OCI-LY1 (cell line): ENCODE measurements around the gene NRSN1.

Experiments used
- H2AFZ ChIP-seq: fragments of 200-600 bp; sonication (generic), shearing (Covaris generic); 2 replicates; pipeline ENCODE4 v1.6.0; 2014; ENCODE audit warnings: antibody characterized with exemption, mild to moderate bottlenecking, low read length
- H3F3A ChIP-seq: fragments of 200-600 bp; sonication (generic), shearing (Covaris generic); 2 replicates; pipeline ENCODE4 v1.6.0; 2014; ENCODE audit warnings: mild to moderate bottlenecking, antibody characterized with exemption, low read length, moderate library complexity; ENCODE audit not compliant: insufficient read depth
- H3K27ac ChIP-seq: fragments of 200-600 bp; sonication (generic); 2 replicates; pipeline ENCODE4 v1.5.1; 2014; ENCODE audit warnings: low read length, mixed run types, mild to moderate bottlenecking, low read depth; ENCODE audit not compliant: poor library complexity, severe bottlenecking
- H3K27me3 ChIP-seq: fragments of 200-600 bp; sonication (generic); 2 replicates; pipeline ENCODE4 v1.6.0; 2014; ENCODE audit warnings: antibody characterized with exemption, mild to moderate bottlenecking, low read length, moderate library complexity; ENCODE audit not compliant: insufficient read depth
- H3K36me3 ChIP-seq: fragments of 200-600 bp; sonication (generic); 2 replicates; pipeline ENCODE4 v1.6.1; 2014; ENCODE audit warnings: mild to moderate bottlenecking, antibody characterized with exemption, low read length, moderate library complexity, mixed read lengths; ENCODE audit not compliant: insufficient read depth
- H3K4me1 ChIP-seq: fragments of 200-600 bp; sonication (generic); 2 replicates; pipeline ENCODE4 v1.5.1; 2014; ENCODE audit warnings: mild to moderate bottlenecking, low read length, moderate library complexity; ENCODE audit not compliant: insufficient read depth, severe bottlenecking
- H3K4me2 ChIP-seq: fragments of 200-600 bp; sonication (generic), shearing (Covaris generic); 2 replicates; pipeline ENCODE4 v1.6.1; 2014; ENCODE audit warnings: low read length
- H3K4me3 ChIP-seq: fragments of 200-600 bp; sonication (generic); 2 replicates; pipeline ENCODE4 v1.5.1; 2014; ENCODE audit warnings: low read length, low read depth, mild to moderate bottlenecking, mixed read lengths; ENCODE audit not compliant: poor library complexity, severe bottlenecking
- H3K79me2 ChIP-seq: fragments of 200-600 bp; shearing (Covaris generic); 2 replicates; pipeline ENCODE4 v1.6.1; 2016; ENCODE audit warnings: mixed run types, low read length, mixed read lengths; ENCODE audit not compliant: insufficient read depth
- H3K9ac ChIP-seq: fragments of 200-600 bp; sonication (generic), shearing (Covaris generic); 2 replicates; pipeline ENCODE4 v1.6.1; 2014; ENCODE audit warnings: mild to moderate bottlenecking, low read length, mixed read lengths
- H3K9me2 ChIP-seq: fragments of 200-600 bp; sonication (generic), shearing (Covaris generic); 2 replicates; pipeline ENCODE4 v1.6.1; 2014; ENCODE audit warnings: low read depth, mild to moderate bottlenecking, low read length, mixed read lengths
- H3K9me3 ChIP-seq: fragments of 200-600 bp; shearing (Covaris generic); 2 replicates; pipeline ENCODE4 v1.6.1; 2014; ENCODE audit warnings: low read length, mixed read lengths
- H4K20me1 ChIP-seq: fragments of 200-600 bp; sonication (generic), shearing (Covaris generic); 2 replicates; pipeline ENCODE4 v1.6.0; 2016; ENCODE audit warnings: mild to moderate bottlenecking, low read length; ENCODE audit not compliant: insufficient read depth
- CTCF ChIP-seq: fragments of 200-600 bp; sonication (generic), shearing (Covaris generic); IDR thresholded peaks from 2 replicates; pipeline ENCODE4 v1.5.1; 2017; ENCODE audit warnings: mild to moderate bottlenecking, antibody characterized with exemption, low read length, moderate library complexity, mixed read lengths
- EZH2 ChIP-seq: fragments of 200-600 bp; sonication (generic), shearing (Covaris generic); IDR thresholded peaks from 2 replicates; pipeline ENCODE4 v1.8.0; 2017; ENCODE audit warnings: borderline replicate concordance, mixed run types, mild to moderate bottlenecking, antibody characterized with exemption, low read length, moderate library complexity, mixed read lengths

The NRSN1 gene

GRCh38 chr6:24157886-24158285 lies 31.9 kb downstream of the NRSN1 start:
- no peaks in the 10 kb centered on the region for H3K9me3 ChIP-seq
- H3K4me1 ChIP-seq = no peaks in the 10 kb centered on the region
- H3K4me2 ChIP-seq = no peak overlapping the region
- no peak overlapping the region for H3K9ac ChIP-seq
- H3K27ac ChIP-seq = no peak overlapping the region
- H3K27me3 ChIP-seq = no peaks in the 10 kb centered on the region
- no peaks in the 10 kb centered on the region for H4K20me1 ChIP-seq
- no peak overlapping the region for H3K4me3 ChIP-seq
- H2AFZ ChIP-seq = no peak overlapping the region
- H3K79me2 ChIP-seq = no peaks in the 10 kb centered on the region
- no peak for TF ChIP-seq CTCF
- TF ChIP-seq EZH2 = no peak
- H3K9me2 ChIP-seq = no peaks in the 10 kb centered on the region
- no peaks in the 10 kb centered on the region for H3K36me3 ChIP-seq
- no peaks in the 10 kb centered on the region for H3F3A ChIP-seq

DNA sequence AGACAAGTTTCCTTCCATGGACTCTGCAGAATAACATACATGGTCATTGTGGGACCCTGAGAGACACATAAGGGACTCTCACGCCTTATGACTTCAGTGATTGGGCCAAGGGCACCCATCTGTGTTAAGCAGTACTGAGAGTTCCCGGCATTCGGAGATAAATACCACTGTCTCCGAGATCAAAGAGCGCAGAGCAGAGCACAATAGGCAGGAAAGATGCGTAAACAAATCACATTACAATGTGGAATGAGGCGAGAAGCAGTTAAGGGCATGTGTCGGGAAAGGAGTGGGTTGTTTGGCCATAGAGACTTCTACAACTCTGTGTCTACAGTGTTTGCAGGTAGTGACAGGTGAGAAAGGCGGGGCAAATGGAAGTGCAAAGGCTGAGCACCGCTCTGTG lies 57.6 kb downstream of the NRSN1 start:
- Histone ChIP-seq H3F3A (no peaks in the 10 kb centered on the region), H3K79me2 (no peaks in the 10 kb centered on the region), H3K27ac (no peak overlapping the region), H3K9me3 (0 out of 2 replicates have a peak, but pooled peaks cover 2% of the 10 kb centered on the region), H3K4me1 (no peaks in the 10 kb centered on the region), H3K9me2 (no peaks in the 10 kb centered on the region), H3K4me2 (no peak overlapping the region), H3K4me3 (no peak overlapping the region), H3K27me3 (no peaks in the 10 kb centered on the region), H3K9ac (no peak overlapping the region), H3K36me3 (no peaks in the 10 kb centered on the region), H4K20me1 (no peaks in the 10 kb centered on the region), H2AFZ (no peak overlapping the region)
- TF ChIP-seq CTCF (no peak), EZH2 (no peak)

- TF ChIP-seq EZH2 (no peak), CTCF (no peak)
- Histone ChIP-seq H3K36me3 (no peaks in the 10 kb centered on the region), H2AFZ (no peak overlapping the region)
These were observed 60.3 kb downstream of the NRSN1 start for GRCh38 chr6:24186349-24186748.

More at GRCh38 chr6:24186349-24186748, 60.3 kb downstream of the NRSN1 start:
- Histone ChIP-seq H3K9ac (no peak overlapping the region), H3K9me3 (0 out of 2 replicates have a peak, but pooled peaks cover 2% of the 10 kb centered on the region), H3K4me2 (no peak overlapping the region), H3K4me1 (no peaks in the 10 kb centered on the region), H3K27ac (no peak overlapping the region), H4K20me1 (no peaks in the 10 kb centered on the region), H3F3A (no peaks in the 10 kb centered on the region), H3K4me3 (no peak overlapping the region), H3K79me2 (no peaks in the 10 kb centered on the region), H3K9me2 (no peaks in the 10 kb centered on the region), H3K27me3 (no peaks in the 10 kb centered on the region)
